HAP-1 (cell line): ENCODE data around the gene ACVR1.

Experiments used
- DNase-seq, 2 experiments: peaks; one replicate each; pipeline ENCODE4 v3.0.0-alpha.2; 2016 to 2020; ENCODE audit warnings: low spot score in 2 of 2
- H3K27me3 ChIP-seq: fragments of 250-450 bp; sonication (Bioruptor Pico); 2 replicates; pipeline ENCODE4 v1.5.1; 2020; ENCODE audit warnings: low read depth, mild to moderate bottlenecking, moderate library complexity
- H3K36me3 ChIP-seq: fragments of 250-450 bp; sonication (Bioruptor Pico); replicated peaks from 2 replicates; pipeline ENCODE4 v1.5.1; 2020; ENCODE audit warnings: mild to moderate bottlenecking
- H3K4me1 ChIP-seq: fragments of 250-450 bp; sonication (Bioruptor Pico); 2 replicates; pipeline ENCODE4 v1.5.1; 2020; ENCODE audit warnings: mild to moderate bottlenecking
- H3K4me3 ChIP-seq: fragments of 250-450 bp; sonication (Bioruptor Pico); 2 replicates; pipeline ENCODE4 v1.5.1; 2020; ENCODE audit warnings: mild to moderate bottlenecking, moderate library complexity
- H3K9me3 ChIP-seq: fragments of 250-450 bp; sonication (Bioruptor Pico); 2 replicates; pipeline ENCODE4 v1.5.1; 2020; ENCODE audit warnings: mild to moderate bottlenecking, moderate library complexity
- in situ Hi-C: fragments of 300-500 bp; cut with MboI; formaldehyde crosslinking; loops from 3 replicates; pipeline ENCODE4 v1.14.3; 2020; ENCODE audit warnings: low sequenced_read_pairs, inconsistent platforms, mixed read lengths

Gene ACVR1

DNA sequence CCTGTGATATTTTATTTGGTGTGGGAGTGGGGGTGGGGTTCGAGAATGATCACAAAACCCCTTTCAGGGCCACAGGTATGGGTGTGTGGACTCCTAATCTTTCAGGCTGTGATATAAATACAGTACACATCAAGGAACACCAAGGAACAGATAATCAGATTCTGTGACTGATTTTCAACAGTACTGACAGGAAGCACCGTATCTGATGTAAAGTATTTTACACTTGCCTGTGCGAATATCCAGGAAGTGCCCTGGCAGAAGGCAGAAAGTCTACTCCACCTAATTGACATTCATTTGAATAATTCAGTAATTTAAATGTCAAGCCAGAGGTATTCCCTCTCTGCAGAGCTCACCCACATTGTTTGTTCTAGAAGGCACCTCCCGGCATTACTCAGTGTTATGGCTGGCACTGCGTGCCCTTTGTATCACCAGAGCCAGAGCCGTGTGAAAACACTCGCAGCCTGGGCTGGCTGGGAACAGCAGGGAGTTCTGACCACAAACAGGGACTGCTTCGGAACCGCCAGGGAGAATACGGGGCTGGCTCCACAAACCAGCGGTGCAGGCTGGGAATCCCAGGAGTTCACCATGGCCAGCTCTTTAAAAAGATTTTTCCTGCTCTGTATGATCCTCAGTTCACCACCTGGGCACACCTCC, 91.8 kb downstream of the ACVR1 start:
- Histone ChIP-seq H3K4me1 (peaks cover 20% of the 10 kb centered on the region), H3K4me3 (no peak overlapping the region), H3K27me3 (no peaks in the 10 kb centered on the region), H3K9me3 (no peaks in the 10 kb centered on the region), H3K36me3 (no peaks in the 10 kb centered on the region)
- no peak for DNase-seq
- in situ Hi-C loops = loop anchor here (5.0 kb wide), 1 partner anchor 228 kb away; no protein-coding TSS in a partner anchor

DNA sequence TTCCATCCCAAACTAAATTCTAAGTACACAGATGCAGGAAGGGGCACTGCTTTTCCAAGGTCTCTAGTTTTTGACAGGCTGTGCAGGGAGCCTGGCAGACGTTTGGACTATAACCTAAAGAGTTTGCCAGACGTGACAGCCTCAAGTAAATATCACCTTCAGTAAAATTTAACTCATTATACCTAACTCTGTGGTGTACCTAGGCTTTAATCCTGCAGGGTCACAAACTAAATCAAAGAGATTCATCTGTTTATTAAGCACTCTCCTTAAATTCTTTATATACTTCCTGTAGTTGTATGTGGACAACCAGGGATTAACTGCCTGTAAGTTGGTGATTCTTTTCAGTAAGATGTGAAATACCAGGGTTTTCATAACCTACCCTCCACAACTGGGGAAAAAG, 92.9 kb downstream of the ACVR1 start:
- DNase-seq = no peak
- Histone ChIP-seq H3K27me3 (no peaks in the 10 kb centered on the region), H3K36me3 (no peaks in the 10 kb centered on the region), H3K9me3 (no peaks in the 10 kb centered on the region), H3K4me3 (no peak overlapping the region), H3K4me1 (peaks cover 30% of the 10 kb centered on the region)
- in situ Hi-C loops = loop anchor here (5.0 kb wide), 1 partner anchor 229 kb away; no protein-coding TSS in a partner anchor

DNA sequence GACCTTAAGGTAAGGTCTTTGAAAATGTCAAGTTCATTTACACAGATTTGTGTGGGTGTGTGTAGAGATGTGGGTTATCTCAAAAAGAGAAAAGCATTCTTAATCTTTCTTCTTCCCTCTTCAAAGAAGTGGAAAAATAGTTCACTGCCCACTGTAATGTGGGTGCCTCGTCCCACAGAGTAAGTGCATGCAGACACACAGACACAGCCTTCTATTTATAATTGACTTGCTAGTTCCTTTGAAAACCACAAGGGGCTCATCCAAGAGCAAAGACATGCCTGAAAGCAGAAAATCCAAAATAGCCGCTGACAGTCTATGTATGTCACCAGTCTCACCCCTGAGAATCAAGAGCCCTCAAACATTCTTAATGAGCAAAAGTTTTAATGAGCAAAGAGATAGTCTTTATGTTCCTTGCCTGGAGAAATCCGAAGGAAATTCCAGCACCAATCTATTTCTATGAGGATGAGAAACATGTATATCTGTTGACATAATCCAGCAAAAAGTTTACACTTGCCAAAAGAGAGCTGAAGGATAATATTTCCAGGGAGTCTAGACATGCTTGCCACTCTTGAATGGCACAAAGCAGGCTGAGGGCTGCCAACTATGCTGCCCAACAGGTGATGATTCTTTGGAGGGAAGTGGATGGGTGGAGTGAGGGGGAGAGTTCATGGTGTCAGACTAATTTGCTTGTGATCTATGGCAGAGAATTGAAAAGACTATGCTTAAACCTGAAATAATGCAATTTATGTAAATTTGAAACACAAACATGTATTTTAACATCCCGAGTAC, 93.9 kb downstream of the ACVR1 start:
- Histone ChIP-seq H3K27me3 (no peaks in the 10 kb centered on the region), H3K36me3 (peaks cover 4% of the 10 kb centered on the region; the same call in 1 of the 2 replicates), H3K9me3 (no peaks in the 10 kb centered on the region), H3K4me3 (no peak overlapping the region), H3K4me1 (peaks cover 30% of the 10 kb centered on the region)
- no peak for DNase-seq
- in situ Hi-C loops = loop anchor here (5.0 kb wide), 1 partner anchor 230 kb away; no protein-coding TSS in a partner anchor

DNA sequence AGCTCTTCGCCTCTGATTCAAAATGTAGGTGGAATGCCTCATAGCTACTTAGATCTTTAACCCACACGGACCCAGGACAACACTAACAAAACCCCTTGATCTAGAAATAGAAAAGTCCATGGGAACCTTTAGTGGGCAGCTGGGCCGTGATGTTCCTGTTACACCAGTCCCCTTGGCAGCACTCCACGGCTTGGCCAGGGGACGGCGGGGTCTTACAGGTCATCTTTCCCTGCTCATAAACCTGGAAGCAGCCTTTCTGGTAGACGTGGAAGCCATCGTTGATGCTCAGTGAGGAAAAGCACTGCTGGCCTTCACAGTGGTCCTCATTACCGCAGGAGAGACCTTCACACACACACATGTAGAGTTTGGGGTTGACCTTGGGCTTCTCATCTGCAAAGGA, 95.9 kb downstream of the ACVR1 start:
- Histone ChIP-seq H3K27me3 (no peaks in the 10 kb centered on the region), H3K36me3 (peaks cover 4% of the 10 kb centered on the region; the same call in 1 of the 2 replicates), H3K9me3 (no peaks in the 10 kb centered on the region), H3K4me3 (no peak overlapping the region), H3K4me1 (peaks cover 17% of the 10 kb centered on the region)
- in situ Hi-C loops = loop anchor here (5.0 kb wide), 1 partner anchor 232 kb away; no protein-coding TSS in a partner anchor
- DNase-seq = no peak

DNA sequence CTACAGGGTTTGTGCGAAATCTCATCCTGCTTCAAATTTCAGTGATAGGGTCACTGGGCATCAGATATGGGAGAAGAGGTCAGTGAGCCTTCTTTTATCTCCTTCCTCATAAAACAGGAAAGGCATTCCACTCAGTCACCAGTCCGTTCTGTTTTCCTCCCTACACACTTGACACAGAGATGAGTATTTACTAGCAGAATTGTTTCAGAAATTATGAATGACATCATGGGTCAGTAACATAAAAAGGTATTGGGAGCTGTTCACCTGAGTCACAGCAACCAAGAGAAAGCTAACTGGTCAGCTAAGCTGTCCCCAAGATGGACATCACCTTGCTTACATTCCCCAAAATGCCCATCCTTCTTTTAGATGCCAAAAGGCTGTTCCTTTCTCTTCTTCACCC, 96.3 kb downstream of the ACVR1 start:
- no peaks in the 10 kb centered on the region for H3K9me3 ChIP-seq
- H3K4me1 ChIP-seq = peaks cover 12% of the 10 kb centered on the region
- H3K36me3 ChIP-seq = peaks cover 4% of the 10 kb centered on the region; the same call in 1 of the 2 replicates
- in situ Hi-C loops = loop anchor here (5.0 kb wide), 1 partner anchor 233 kb away; no protein-coding TSS in a partner anchor
- DNase-seq = no peak
- H3K4me3 ChIP-seq = no peak overlapping the region
- no peaks in the 10 kb centered on the region for H3K27me3 ChIP-seq

DNA sequence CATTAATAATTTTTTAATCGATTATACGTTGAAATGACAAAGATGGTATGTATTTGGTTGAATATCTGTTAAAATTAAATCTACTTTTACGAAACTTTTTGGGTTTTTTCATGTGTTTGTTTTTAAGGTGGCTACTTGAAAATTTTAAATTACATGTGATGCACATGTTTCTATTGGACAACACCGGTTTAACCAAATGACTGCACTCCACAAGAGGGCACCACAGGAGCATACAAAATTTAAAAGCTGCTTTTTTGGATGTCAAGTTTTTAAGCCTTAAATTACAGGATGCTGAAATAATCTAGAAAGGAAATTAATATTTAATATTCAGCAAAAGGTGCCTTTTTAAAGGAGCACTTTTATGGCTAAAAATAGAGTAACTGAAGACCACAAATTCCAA, 98.7 kb downstream of the ACVR1 start:
- in situ Hi-C loops = no loop called here
- Histone ChIP-seq H3K9me3 (no peaks in the 10 kb centered on the region), H3K27me3 (no peaks in the 10 kb centered on the region), H3K36me3 (peaks cover 4% of the 10 kb centered on the region; the same call in 1 of the 2 replicates), H3K4me1 (peaks cover 12% of the 10 kb centered on the region), H3K4me3 (no peak overlapping the region)
- peak; percentile 30 to 52 for DNase-seq

DNA sequence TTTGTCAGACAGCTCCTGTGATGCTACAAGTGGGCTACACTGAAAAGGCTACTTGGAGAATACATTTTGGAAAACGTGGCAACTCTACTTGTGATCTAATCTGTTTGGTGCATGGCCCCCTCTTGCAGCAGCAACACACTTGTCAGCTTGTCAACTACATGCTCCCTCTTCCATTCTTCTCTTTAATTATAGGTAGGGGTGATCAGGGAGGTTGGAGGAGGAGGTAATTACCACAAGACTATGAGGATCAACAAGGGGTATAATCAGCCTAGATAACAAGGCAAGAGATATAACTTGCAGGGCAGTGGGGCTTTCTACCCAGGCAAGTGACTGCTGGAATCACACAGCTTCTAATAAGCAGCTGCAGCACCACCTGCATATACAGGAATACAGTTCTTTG, 104.9 kb downstream of the ACVR1 start:
- no peaks in the 10 kb centered on the region for H3K27me3 ChIP-seq
- in situ Hi-C loops = no loop called here
- no peak for DNase-seq

DNA sequence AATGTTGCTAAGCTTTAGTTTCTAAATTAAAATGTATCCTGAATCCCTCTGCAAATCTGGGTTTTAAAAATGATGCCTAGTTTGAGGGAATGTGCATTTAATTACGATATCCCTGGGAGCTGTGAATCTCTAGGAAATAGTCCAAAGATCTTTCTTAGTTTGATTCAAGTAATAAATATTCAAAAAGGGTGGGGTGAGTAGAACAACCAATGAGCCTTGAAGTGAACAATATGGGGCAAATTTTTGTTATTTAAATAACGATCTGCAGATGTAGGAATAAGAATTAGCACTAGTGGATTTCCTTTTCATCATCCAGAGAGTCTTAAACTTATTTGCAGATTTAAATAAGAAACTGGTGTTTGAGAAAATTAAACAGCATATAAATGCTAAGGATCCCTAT, 106.3 kb downstream of the ACVR1 start:
- no peak for DNase-seq
- H3K4me1 ChIP-seq = no peaks in the 10 kb centered on the region
- H3K4me3 ChIP-seq = no peak overlapping the region
- no peaks in the 10 kb centered on the region for H3K9me3 ChIP-seq
- H3K36me3 ChIP-seq = peaks cover 6% of the 10 kb centered on the region
- in situ Hi-C loops = no loop called here
- H3K27me3 ChIP-seq = no peaks in the 10 kb centered on the region

More for the DNA sequence above, 104.9 kb downstream of the ACVR1 start:
- Histone ChIP-seq H3K4me3 (no peak overlapping the region), H3K36me3 (peaks cover 3% of the 10 kb centered on the region), H3K9me3 (no peaks in the 10 kb centered on the region), H3K4me1 (no peaks in the 10 kb centered on the region)

DNA sequence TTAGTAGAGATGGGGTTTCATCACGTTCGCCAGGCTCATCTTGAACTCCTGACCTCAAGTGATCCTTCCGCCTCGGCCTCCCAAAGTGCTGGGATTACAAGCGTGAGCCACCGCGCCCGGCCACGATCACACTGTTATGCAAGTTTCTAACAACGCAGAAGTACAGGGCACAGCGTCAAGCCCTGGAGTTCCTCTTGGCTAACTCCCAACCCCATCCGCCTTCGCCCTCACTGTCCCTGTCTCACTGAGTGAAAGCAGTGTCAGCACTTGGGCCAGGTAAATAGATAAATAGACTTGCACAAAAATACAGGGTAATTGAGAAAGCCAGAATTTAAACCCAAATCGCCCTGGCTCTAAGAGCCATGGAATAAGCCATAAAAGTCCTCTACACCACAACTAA, 111.7 kb downstream of the ACVR1 start:
- in situ Hi-C loops = no loop called here
- Histone ChIP-seq H3K9me3 (no peaks in the 10 kb centered on the region), H3K27me3 (no peaks in the 10 kb centered on the region), H3K4me1 (no peaks in the 10 kb centered on the region), H3K36me3 (peaks cover 6% of the 10 kb centered on the region), H3K4me3 (no peak overlapping the region)
- DNase-seq = no peak

DNA sequence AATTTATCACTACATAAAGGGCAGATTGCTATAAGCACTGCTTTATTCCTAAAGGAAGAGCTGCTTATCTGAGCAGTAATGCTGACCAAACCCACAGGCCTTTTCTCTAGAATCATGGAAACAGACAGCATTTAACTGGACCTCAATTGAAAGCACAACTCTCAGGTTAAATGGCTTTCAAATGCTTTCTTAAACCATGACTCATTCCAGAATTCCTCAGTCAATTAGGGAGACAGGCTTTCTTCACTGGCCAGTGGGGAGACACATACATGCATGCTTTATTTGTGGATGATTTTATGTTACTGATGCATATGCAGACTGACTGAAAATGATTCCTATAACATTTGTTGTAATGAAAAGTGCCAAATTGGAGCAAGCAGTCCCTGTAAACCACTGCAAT, 114.6 kb downstream of the ACVR1 start:
- H3K9me3 ChIP-seq = no peaks in the 10 kb centered on the region
- H3K36me3 ChIP-seq = peaks cover 5% of the 10 kb centered on the region; the same call in 1 of the 2 replicates
- no peaks in the 10 kb centered on the region for H3K4me1 ChIP-seq
- no peak overlapping the region for H3K4me3 ChIP-seq
- no peaks in the 10 kb centered on the region for H3K27me3 ChIP-seq
- no peak for DNase-seq
- in situ Hi-C loops = no loop called here

DNA sequence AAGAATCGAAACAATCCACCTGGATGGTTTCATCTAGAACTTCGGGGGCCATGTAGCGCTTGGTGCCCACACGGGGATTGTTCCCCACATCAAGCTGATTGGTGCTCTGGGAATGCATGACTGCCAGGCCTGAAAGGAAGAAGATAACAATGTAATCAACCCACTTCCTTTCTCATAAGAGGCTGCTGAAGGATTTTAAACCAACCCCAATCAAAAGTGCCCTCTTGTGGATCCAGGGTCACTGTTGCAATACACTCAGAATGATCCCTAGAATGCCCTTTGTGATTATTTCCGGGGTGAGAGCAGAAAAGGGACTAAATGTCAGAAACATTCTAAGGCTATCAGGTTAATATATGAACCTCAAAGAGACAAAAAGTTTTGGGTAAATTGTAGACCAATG, 115.2 kb downstream of the ACVR1 start:
- H3K27me3 ChIP-seq = no peaks in the 10 kb centered on the region
- no peaks in the 10 kb centered on the region for H3K9me3 ChIP-seq
- in situ Hi-C loops = no loop called here
- H3K4me3 ChIP-seq = no peak overlapping the region
- DNase-seq = no peak
- no peaks in the 10 kb centered on the region for H3K4me1 ChIP-seq
- H3K36me3 ChIP-seq = 0 out of 2 replicates have a peak, but pooled peaks cover 3% of the 10 kb centered on the region

DNA sequence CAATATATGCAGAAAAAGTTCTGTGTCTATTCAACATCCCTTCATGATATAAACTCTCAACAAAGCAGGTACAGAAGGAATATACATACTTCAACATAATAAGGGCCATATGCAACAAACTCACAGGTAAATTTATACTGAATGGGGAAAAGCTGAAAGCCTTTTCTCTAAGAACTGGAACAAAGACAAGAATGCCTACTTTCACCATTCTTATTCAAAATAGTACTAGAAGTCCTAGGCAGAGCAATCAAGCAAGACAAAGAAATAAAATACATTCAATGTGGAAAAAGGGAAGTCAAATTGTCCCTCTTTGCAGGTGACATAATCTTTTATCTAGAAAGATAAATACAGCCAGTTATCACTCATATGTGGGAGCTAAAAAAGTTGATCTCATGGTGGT, 116.3 kb downstream of the ACVR1 start:
- Histone ChIP-seq H3K9me3 (no peaks in the 10 kb centered on the region), H3K27me3 (no peaks in the 10 kb centered on the region), H3K36me3 (no peaks in the 10 kb centered on the region), H3K4me3 (no peak overlapping the region), H3K4me1 (no peaks in the 10 kb centered on the region)
- DNase-seq = no peak
- in situ Hi-C loops = no loop called here

DNA sequence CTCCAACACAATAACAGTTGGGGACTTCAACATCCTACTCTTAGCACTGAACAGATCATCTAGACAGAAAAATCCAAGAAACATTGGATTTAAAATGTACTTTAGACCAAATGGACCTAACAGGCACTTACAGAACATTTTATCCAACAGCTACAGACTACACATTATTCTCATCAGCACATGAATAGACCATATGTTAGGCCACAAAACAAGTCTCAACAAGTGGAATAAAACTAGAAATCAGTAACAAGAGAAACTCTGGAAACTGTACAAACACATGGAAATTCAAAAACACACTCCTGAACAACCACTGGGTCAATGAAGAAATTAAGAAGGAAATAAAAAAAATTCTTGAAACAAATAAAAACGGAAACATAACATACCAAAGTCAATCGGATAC, 117.5 kb downstream of the ACVR1 start:
- H3K4me1 ChIP-seq = no peaks in the 10 kb centered on the region
- H3K9me3 ChIP-seq = no peaks in the 10 kb centered on the region
- in situ Hi-C loops = no loop called here
- H3K4me3 ChIP-seq = no peak overlapping the region
- no peaks in the 10 kb centered on the region for H3K27me3 ChIP-seq
- H3K36me3 ChIP-seq = no peaks in the 10 kb centered on the region
- DNase-seq = no peak

DNA sequence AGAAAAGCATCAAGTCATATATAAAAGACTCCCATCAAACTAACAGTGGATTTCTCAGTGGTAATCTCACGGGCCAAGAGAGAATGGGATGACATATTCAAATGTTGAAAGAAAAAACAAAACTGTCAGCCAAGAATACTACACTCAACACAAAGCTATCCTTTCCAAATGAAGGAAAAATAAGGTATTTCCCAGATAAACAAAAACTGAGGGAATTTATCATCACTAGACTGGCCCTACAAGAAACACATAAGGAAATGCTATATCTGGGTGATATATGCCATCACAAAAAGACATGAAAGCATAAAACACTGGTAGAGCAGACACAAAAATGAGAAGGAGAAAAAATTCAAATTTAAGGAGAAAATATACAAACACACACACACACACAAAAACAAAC, 118.6 kb downstream of the ACVR1 start:
- no peak overlapping the region for H3K4me3 ChIP-seq
- no peaks in the 10 kb centered on the region for H3K27me3 ChIP-seq
- in situ Hi-C loops = no loop called here
- no peak for DNase-seq
- 0 out of 2 replicates have a peak, but pooled peaks cover 2% of the 10 kb centered on the region for H3K36me3 ChIP-seq
- H3K4me1 ChIP-seq = no peaks in the 10 kb centered on the region
- H3K9me3 ChIP-seq = no peaks in the 10 kb centered on the region
